Omental fat pad (tissue), 4 donors: ENCODE results near the gene NUP205. TPM values are rescaled to one million over a fixed set of nuclear protein-coding genes. Genes with fewer than 3 reads are reported as not detected.
A peak's percentile ranks its signal among the peaks of the same experiment; 100 is the strongest.

ENCODE experiments used
- ATAC-seq: fragments of 150-250 bp; one replicate; pipeline ENCODE4 v1.9.1; 2016; ENCODE audit warnings: mild to moderate bottlenecking, moderate library complexity; ENCODE audit not compliant: low FRiP score
- DNase-seq: peaks from one replicate; pipeline ENCODE4 v3.0.0-alpha.2; 2019; ENCODE audit warnings: low spot score
- CTCF ChIP-seq, 3 donors: fragments of 450-650 bp; IDR thresholded peaks; one replicate each; pipeline ENCODE4 v1.5.1; 2016 to 2017; ENCODE audit warnings: antibody characterized with exemption in 3 of 3, mild to moderate bottlenecking in 3 of 3, moderate library complexity in 2 of 3
- total RNA-seq, 4 donors: library from RNA; depleted of rRNA; stranded (reverse); fragments of >200 nt; gene quantifications; one replicate each; pipeline ENCODE4 v1.1.0, GENCODE V29; 2016

The NUP205 gene
- 10 to 100 TPM; 26.7 to 37.5 (median 30.7) TPM for total RNA-seq

- ATAC-seq (peak; percentile 73), DNase-seq (peak; percentile 26)
- TF ChIP-seq CTCF (IDR thresholded peaks at IDR 0.05) = no peak
These were observed at the start of gene NUP205 for GRCh38 chr7:135557455-135558336. Gene NUP205, plus strand, starts transcription at chr7:135557917. Its CDS starts 28 bp downstream, at chr7:135557945.

GRCh38 chr7:135508883-135509588 lies 48.7 kb upstream of the NUP205 start:
- DNase-seq (no peak), ATAC-seq (peak; percentile 20)
- no peak for TF ChIP-seq CTCF (IDR thresholded peaks at IDR 0.05)

GRCh38 chr7:135509589-135509838 lies 48.2 kb upstream of the NUP205 start:
- no peak for ATAC-seq
- no peak for TF ChIP-seq CTCF (IDR thresholded peaks at IDR 0.05)
- no peak for DNase-seq

DNA sequence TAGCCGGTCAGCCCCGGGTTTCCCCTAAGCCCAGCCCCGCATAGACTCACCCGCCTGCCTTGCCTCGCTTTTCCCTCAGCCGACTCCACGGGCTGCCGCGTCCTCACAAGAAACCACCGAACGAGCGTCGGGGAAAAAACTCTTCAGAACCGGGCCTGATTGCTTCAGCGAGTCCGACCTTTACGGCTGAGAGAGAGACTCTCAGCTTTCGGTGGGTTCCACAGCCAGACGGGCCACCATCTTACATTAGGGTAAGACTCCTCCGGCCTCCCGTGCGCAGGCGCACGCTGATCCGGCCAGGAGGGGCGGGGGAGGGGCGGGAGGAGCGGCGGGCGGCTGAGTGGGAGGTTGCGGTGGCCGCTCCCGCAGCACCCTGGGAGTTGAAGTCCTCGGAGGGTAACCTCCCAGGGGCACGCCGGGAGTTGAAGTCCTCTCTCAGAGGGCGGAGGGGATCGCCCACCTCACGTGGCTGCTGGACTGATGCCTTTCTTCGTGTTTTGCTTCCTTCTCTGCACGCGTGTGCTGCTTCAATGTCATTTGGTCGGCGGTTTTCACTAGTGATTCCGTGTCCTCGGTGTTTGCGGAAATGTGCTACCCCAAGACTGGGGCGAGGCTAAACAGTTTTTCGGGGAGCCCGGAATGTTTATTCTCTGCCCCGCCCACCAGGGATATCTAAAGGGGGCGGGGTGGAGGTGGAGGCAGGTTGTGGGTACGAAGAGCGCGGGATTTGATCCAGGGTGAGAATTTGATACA lies 47.7 kb upstream of the NUP205 start, which contains the start of gene CNOT4:
TSS of gene CNOT4 (minus strand) at position 264 of the 753 bp plus-strand sequence. CDS start 71,771 bp downstream, outside the sequence.
- no peak for TF ChIP-seq CTCF (IDR thresholded peaks at IDR 0.05)
- DNase-seq (peak; percentile 76), ATAC-seq (peak; percentile 99)

- no peak for DNase-seq
- ATAC-seq = no peak
- TF ChIP-seq CTCF (IDR thresholded peaks at IDR 0.05) = no peak
These were observed 47.0 kb upstream of the NUP205 start for GRCh38 chr7:135510592-135511183.

DNA sequence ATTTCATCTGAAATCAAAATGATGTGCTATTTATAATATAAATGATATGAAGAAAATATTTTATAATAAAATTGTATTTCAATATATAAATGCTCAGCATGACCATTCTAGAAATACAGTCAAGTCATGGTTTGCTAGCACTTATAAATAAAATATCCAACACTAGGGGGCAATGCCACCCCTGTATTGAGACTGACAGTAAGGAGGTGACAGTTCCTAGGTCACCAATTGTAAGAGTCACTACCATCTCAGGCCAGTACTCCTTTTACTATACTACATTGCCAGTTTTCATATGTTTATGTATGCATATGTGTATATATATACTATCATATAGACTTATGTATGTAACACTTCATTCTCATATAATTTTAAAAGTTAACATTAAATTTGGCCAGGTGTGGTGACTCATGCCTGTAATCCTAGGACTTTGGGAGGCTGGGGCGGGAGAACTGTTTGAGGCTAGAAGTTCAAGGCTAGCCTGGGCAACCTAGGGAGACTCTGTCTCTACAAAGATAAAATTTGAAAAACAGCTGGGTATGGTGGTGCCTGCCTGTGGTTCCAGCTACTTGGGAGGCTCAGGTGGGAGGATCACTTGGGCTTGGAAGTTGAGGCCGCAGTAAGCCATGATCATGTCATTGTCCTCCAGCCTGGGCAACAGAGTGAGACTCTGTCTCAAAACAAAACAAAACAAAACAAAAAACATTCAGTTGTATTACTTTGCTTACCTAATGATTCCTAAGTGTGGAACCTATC lies 45.4 kb upstream of the NUP205 start:
- no peak for ATAC-seq
- TF ChIP-seq CTCF (IDR thresholded peaks at IDR 0.05) = no peak
- no peak for DNase-seq
